GM21360 (cell line): ENCODE measurements around the gene ZNF426.

Source experiments
- ATAC-seq: cut with Tn5 transposase; IDR thresholded peaks from one replicate; pipeline ENCODE4 v1.9.1; 2021; ENCODE audit warnings: mild to moderate bottlenecking, moderate library complexity; ENCODE audit not compliant: unreplicated experiment

The ZNF426 gene

DNA sequence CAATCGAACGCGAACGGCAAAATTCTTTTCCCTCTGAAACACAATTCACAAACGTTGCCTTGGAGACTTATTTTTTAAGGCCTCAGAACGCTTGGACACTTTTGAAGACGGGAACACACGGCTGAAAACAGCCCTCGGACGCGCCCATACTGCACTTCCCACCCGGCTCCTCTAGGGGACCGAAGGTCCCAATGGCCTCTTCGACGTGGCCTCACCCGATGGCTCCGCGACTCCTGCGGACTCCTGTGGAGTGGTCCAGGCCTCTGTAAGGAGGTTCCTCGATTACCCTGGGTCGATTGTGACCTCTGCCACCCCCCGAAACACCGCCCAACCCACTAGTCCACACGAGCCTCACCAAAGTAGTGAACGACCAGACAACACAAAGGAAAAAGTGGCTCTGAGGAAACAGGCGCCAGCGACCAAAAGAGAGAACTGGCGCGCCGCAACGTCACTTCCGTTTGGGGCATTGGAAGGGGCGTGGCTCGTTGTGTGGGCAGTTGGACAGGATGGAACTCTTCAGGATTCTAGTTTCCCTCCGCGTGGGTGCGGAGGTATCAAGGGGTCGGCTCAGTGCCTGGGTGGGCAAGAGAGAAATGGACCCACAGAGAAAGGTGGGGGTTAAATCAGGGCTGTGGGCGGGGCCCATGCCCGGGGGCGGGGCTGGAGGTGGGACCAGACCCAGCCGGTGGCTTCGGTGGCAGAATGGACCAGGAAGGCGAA is 40.1 kb downstream of the ZNF426 start, which contains the start of gene ZNF560:
TSS of gene ZNF560 (minus strand) at position 434 of the 720 bp plus-strand sequence. CDS start 23,303 bp downstream, outside the sequence.
- no peak for ATAC-seq

GRCh38 chr19:9494096-9494495 is 44.3 kb downstream of the ZNF426 start:
- no peak for ATAC-seq

DNA sequence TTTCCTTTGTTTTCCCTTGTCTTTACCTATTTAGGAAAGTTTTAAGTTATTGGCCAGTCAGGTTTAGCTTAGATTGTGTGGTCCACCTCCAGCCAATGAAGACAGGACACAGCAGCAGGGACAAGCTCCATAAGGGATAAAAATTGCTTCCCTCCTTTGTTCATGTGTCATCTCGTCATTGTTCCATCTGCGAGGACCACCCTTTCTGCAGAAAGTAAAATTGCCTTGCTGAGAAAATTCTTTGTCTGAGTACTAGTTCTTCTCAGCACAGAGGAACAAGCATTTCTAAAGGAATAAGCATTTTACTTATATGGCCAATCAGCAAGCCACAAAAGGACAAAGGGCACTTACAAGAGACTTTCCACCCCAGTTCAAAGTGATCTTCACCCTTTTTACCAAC is 51.4 kb downstream of the ZNF426 start:
- ATAC-seq, result no peak

DNA sequence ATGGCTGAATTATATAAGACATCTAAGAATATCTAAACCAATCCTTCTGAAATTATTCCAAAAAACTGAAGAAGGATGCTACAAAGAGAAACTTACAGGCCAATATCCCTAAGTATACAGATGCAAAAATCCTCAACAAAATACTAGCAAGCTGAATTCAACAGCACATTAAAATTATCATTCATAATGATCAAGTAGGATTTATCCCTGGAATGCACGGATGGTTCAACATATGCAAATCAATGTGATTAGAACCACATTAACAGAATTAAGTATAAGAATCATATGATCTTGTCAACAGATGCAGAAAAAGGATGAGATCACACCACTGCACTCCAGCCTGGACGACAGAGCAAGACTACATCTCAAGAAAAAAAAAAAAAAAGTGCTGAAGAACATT is 53.3 kb downstream of the ZNF426 start:
- no peak for ATAC-seq

- ATAC-seq, result no peak
Measured at GRCh38 chr19:9474975-9475374, 63.5 kb downstream of the ZNF426 start.
